Panc1 (cell line): ENCODE results near the gene GRIN1. TPM values are rescaled to one million over a fixed set of nuclear protein-coding genes. Genes with fewer than 3 reads are reported as not detected.

ENCODE experiments used
- ATAC-seq: fragments of 200-7000 bp; cut with Tn5 transposase; 2 replicates; pipeline ENCODE4 v1.9.1; 2020; ENCODE audit warnings: mild to moderate bottlenecking, moderate library complexity
- BruUV-seq: library from RNA; stranded (reverse); fragments of 400-500 nt; replicated peaks from 2 replicates; lab custom pipeline; 2021; lab: Mats Ljungman, UMichigan
- CTCF ChIA-PET: fragments of 300-600 bp; sonication (Branson Sonifier 250); formaldehyde crosslinking; loops from one replicate; lab custom pipeline; 2022; ENCODE audit warnings: antibody characterized with exemption; lab: Charles Lee
- POLR2A ChIA-PET: fragments of 300-600 bp; sonication (Branson Sonifier 250); formaldehyde crosslinking; loops from one replicate; lab custom pipeline; 2022; ENCODE audit warnings: antibody characterized with exemption; lab: Charles Lee
- DNase-seq: peaks from one replicate; pipeline ENCODE4 v3.0.0-alpha.2; 2010; ENCODE audit warnings: low read depth, low spot score
- H3K27ac ChIP-seq: 2 replicates; pipeline ENCODE4 v1.5.1; 2011; ENCODE audit warnings: mild to moderate bottlenecking, low read length, inconsistent platforms
- H3K27me3 ChIP-seq: fragments of 200-500 bp; sonication (Bioruptor generic); 2 replicates; pipeline ENCODE4 v1.6.0; 2014; ENCODE audit warnings: low read length, inconsistent platforms; ENCODE audit not compliant: control insufficient read depth, insufficient read depth
- H3K36me3 ChIP-seq: fragments of 200-500 bp; sonication (Bioruptor generic); 2 replicates; pipeline ENCODE4 v1.5.1; 2014; ENCODE audit warnings: inconsistent platforms, mild to moderate bottlenecking, low read length, moderate library complexity; ENCODE audit not compliant: control insufficient read depth, insufficient read depth
- H3K4me1 ChIP-seq: 2 replicates; pipeline ENCODE4 v1.5.1; 2011; ENCODE audit warnings: inconsistent platforms, mild to moderate bottlenecking, low read length, moderate library complexity; ENCODE audit not compliant: control insufficient read depth, insufficient read depth
- H3K4me3 ChIP-seq, 2 experiments: 2 replicates each; pipeline ENCODE4 v1.5.1; 2011 to 2012; ENCODE audit warnings: low read depth in 2 of 2, low read length in 2 of 2, mild to moderate bottlenecking in 2 of 2, inconsistent platforms in 1 of 2, moderate library complexity in 1 of 2
- H3K9me3 ChIP-seq: fragments of 200-500 bp; sonication (Bioruptor generic); 2 replicates; pipeline ENCODE4 v1.5.1; 2014; ENCODE audit warnings: low read depth, mild to moderate bottlenecking, inconsistent platforms, low read length, moderate library complexity; ENCODE audit not compliant: control insufficient read depth, insufficient read depth
- CTCF ChIP-seq: fragments of 450-650 bp; IDR thresholded peaks from 2 replicates; pipeline ENCODE4 v1.5.1; 2017; ENCODE audit warnings: mild to moderate bottlenecking
- POLR2AphosphoS5 ChIP-seq: IDR thresholded peaks from 2 replicates; pipeline ENCODE4 v1.6.1; 2012; ENCODE audit warnings: mild to moderate bottlenecking, low read depth, low read length, moderate library complexity
- REST ChIP-seq, 2 experiments: IDR thresholded peaks; 2 replicates each; pipeline ENCODE4 v1.6.1; 2011 to 2012; ENCODE audit warnings: low read depth in 2 of 2, control low read depth in 1 of 2, low read length in 1 of 2, mild to moderate bottlenecking in 1 of 2, moderate library complexity in 1 of 2; ENCODE audit not compliant: insufficient read depth in 1 of 2
- SIN3A ChIP-seq: IDR thresholded peaks from 2 replicates; pipeline ENCODE4 v1.6.1; 2012; ENCODE audit warnings: low read depth, mild to moderate bottlenecking, low read length, moderate library complexity, borderline replicate concordance; ENCODE audit not compliant: insufficient read depth
- TCF7L2 ChIP-seq: IDR thresholded peaks from 2 replicates; pipeline ENCODE4 v1.6.1; 2011; ENCODE audit warnings: mild to moderate bottlenecking, low read depth, low read length, inconsistent platforms
- in situ Hi-C: cut with HindIII; loops from 2 replicates; pipeline ENCODE4 v1.10.0; 2016; ENCODE audit warnings: low sequenced_read_pairs, low pct_unique_long_range_greater_than_20kb
- intact Hi-C: fragments of 100-400 bp; cut with micrococcal nuclease; formaldehyde crosslinking; loops from one replicate; pipeline ENCODE4 v1.10.0; 2022; ENCODE audit not compliant: unreplicated experiment
- total RNA-seq: library from RNA; stranded (reverse); gene quantifications from one replicate; pipeline ENCODE4 v1.2.1, GENCODE V29; 2021; ENCODE audit not compliant: unreplicated experiment

Gene GRIN1
- total RNA-seq, 1 experiment from 2014 or later = 4.9 TPM

- no peak for ATAC-seq
- Histone ChIP-seq H3K36me3 (no peaks in the 10 kb centered on the region), H3K4me3 (no peak overlapping the region), H3K9me3 (no peaks in the 10 kb centered on the region), H3K27me3 (no peaks in the 10 kb centered on the region), H3K4me1 (no peaks in the 10 kb centered on the region), H3K27ac (no peak overlapping the region)
- in situ Hi-C loops (no loop called here), intact Hi-C loops (no loop called here)
- ChIA-PET POLR2A (interaction anchor here (0.6 kb wide), 1 partner anchor 9 kb away, joined by 6 read pairs; no protein-coding TSS in a partner anchor), CTCF (no interaction called here)
- BruUV-seq = no TSS peak
- TF ChIP-seq REST (IDR thresholded peaks at IDR 0.05; ENCODE audit: insufficient read depth in 1 of 2, low read depth in 2 of 2, low read length in 1 of 2) (no peak), TCF7L2 (no peak), POLR2AphosphoS5 (no peak), CTCF (no peak), SIN3A (no peak)
- DNase-seq = no peak
Measured at GRCh38 chr9:137148661-137149060, 9.7 kb downstream of the GRIN1 start.

GRCh38 chr9:137149363-137149762 is 10.4 kb downstream of the GRIN1 start:
- Histone ChIP-seq H3K27me3 (no peaks in the 10 kb centered on the region), H3K4me1 (no peaks in the 10 kb centered on the region), H3K36me3 (no peaks in the 10 kb centered on the region), H3K9me3 (no peaks in the 10 kb centered on the region), H3K27ac (no peak overlapping the region), H3K4me3 (no peak overlapping the region)
- ChIA-PET POLR2A (interaction anchor here (0.6 kb wide), 1 partner anchor 10 kb away, joined by 6 read pairs; no protein-coding TSS in a partner anchor), CTCF (no interaction called here)
- in situ Hi-C loops = no loop called here
- BruUV-seq = no TSS peak
- intact Hi-C loops = no loop called here
- TF ChIP-seq REST (IDR thresholded peaks at IDR 0.05; ENCODE audit: insufficient read depth in 1 of 2, low read depth in 2 of 2, low read length in 1 of 2) (no peak), SIN3A (no peak), CTCF (no peak), TCF7L2 (no peak), POLR2AphosphoS5 (no peak)
- DNase-seq (no peak), ATAC-seq (no peak)
